Ammon's horn (tissue), 1 donor: ENCODE results near the gene CNNM3.

ENCODE experiments used
- DNase-seq: peaks from one replicate; pipeline ENCODE4 v3.0.0-alpha.2; 2016; ENCODE audit warnings: low spot score

Gene CNNM3

GRCh38 chr2:96863575-96864342, 47.7 kb downstream of the CNNM3 start:
- DNase-seq: no peak

- no peak for DNase-seq
These were observed 48.4 kb downstream of the CNNM3 start for GRCh38 chr2:96864343-96865091.

- no peak for DNase-seq
These were observed 49.6 kb downstream of the CNNM3 start for GRCh38 chr2:96865654-96866053.

DNA sequence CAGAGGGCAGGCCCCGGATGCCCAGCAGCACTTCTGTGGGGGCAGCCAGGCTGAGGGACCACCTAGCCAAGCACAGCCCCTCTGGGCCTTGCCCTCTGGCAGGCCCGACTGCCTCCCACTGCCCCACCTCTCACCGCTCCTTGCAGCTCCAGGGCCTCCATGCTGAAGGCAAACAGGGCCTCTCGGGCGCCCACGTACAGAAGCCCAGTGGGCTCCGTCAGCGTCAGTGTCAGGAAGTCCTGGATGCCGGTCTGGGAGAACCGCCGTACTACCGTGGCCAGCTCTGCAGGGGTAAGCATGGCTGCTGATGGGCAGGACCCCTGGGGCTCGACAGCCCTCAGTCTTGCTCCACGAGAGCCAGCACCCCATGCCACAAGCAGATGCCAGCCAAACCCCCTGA, 50.1 kb downstream of the CNNM3 start:
- DNase-seq: no peak

DNA sequence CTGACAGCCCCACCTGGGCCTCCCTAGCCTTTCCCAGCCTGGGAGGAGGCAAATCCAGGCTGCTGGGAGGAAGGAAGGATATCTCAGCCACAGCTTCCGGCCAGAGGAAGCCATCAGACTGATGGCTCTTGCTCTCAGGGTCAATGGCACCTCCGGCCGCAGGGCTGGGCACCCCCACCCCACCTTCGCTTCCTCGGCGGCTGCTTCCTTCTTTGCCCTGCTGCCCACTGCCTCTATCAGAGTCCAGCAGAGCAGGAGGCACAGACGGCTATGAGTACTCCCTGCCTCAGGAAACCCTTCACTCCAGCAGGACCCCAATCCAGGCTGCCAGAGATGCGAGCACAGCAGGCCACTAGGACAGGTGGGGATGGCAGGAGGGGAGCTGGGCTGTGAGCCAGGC, 50.5 kb downstream of the CNNM3 start:
- no peak for DNase-seq

- DNase-seq: no peak
These were observed 51.1 kb downstream of the CNNM3 start for GRCh38 chr2:96866986-96867755.

DNA sequence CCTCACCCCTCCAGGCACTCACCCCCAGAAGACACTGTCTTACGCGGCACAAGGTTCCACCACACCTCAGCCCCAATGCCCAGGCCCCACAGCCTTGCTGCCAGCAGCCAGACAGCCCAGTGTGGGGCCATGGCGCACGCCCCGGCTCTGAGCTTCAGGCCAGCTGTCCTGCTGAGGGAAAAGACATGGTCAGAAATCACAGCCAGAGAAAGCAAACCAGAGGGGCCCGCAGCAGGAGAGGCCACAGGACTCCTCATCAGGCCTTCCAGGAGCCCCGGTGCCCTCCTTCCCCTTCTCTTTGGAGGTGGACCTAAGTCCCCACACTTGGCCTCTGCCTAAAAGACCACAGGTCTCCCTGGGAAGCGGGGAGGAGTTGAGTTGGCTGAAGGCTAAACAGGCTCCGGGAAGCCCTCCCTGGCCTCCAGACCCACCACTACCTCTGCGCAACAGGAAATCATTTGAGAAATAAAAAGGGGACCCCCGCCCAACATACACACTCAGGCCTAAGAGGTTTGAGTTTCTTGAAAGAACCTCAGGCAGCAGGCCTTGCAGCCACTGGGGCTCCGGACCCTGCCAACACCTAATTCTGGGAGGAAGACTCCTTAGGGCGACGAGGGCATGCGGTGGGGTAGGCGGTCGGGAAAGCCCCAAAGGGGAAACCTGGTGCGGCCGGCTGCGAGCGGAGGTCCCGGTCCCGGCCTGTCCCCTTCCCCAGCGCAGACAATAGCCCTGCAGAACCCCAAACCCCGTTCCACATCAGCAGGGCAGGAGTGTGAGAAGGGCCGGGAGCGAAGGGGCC, 51.9 kb downstream of the CNNM3 start:
- peak; percentile 35 for DNase-seq

GRCh38 chr2:96868555-96869280, 52.6 kb downstream of the CNNM3 start:
- DNase-seq: peak; percentile 81

DNA sequence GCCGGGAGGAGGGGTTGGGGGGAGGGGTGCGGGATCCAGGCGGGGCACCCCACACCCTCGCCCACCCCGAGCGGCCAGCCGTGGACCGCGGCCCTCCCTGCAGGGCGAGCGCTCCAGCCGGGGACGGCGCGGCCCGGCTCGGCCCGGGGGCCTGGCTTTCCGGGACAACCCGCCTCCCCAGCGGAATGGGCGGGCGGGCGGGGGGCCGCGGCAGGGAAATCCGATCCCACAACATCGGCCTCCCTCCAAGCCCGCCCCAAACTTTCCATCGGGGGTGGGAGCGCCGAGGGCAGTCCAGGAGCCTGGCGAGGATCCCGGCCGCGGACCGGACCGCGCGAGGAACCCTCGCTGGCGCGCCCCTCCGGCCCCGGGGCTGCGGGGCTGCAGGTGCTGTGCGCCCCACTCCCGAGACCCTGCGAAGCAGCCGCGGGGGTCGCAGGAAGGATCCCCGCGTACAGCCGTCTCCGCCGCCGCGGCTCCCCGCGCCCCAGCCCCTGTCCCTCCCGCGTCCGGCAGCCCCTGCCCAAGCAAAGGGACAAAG, 53.3 kb downstream of the CNNM3 start:
- DNase-seq: peak; percentile 55

GRCh38 chr2:96869822-96870625, 54.0 kb downstream of the CNNM3 start, which contains the start of gene SEMA4C:
TSS of gene SEMA4C (minus strand) at chr2:96870080. CDS start at chr2:96867886, 2,194 bp downstream.
- peak; percentile 84 for DNase-seq

DNA sequence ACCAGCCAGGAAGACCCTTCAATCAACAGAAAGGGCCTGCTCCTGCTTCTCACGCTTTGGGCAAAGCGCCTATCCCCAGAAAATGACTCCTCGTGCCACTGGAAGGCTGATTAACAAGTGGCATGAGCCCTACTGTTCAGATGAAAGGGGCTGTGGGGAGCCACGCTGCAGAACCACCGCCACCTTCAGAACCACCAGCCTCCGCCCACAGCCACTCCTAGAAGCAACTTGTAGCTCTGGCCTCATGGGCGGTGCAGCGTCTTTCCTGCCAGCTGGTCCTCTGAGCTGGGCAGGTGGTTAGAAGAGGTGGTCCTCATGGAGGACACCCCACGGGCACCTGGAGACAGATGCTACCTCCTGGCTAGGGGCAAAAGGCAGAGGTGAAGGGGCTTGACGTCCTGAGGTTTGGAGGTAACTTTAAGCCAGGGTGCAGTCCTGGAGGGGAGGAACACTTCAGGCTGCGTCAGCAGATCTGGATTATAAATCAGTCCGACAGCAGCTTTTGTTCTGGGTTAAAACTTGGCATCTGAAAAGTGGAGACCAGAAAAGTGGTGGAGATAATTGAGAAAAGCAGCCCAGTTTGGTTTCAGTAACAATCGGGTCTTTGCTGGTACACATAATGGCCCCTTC, 54.7 kb downstream of the CNNM3 start:
- DNase-seq: peak; percentile 62

- no peak for DNase-seq
These were observed 56.7 kb downstream of the CNNM3 start for GRCh38 chr2:96872591-96873349.

DNA sequence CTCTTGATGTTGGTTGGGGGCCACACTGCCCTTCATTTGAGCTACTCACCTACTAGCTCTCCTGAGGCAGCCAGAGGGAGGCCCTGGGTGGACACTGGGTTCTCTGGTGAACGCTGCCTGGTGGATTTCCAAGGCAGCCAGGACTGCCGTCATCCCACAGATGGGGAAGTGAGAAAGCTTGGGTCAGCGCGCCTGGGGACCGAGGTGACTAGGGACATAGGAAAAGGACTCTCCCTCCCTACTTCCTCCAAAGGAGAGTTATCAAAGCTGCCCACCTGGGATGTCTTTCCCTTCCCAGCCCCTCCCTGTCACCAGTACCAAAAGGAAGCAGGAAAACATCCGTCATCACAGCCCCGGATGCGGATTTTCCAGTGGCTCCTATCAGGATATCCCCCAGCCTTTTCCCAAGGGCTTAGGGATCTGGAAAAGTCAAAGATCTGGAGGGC, 57.6 kb downstream of the CNNM3 start:
- DNase-seq: peak; percentile 76

DNA sequence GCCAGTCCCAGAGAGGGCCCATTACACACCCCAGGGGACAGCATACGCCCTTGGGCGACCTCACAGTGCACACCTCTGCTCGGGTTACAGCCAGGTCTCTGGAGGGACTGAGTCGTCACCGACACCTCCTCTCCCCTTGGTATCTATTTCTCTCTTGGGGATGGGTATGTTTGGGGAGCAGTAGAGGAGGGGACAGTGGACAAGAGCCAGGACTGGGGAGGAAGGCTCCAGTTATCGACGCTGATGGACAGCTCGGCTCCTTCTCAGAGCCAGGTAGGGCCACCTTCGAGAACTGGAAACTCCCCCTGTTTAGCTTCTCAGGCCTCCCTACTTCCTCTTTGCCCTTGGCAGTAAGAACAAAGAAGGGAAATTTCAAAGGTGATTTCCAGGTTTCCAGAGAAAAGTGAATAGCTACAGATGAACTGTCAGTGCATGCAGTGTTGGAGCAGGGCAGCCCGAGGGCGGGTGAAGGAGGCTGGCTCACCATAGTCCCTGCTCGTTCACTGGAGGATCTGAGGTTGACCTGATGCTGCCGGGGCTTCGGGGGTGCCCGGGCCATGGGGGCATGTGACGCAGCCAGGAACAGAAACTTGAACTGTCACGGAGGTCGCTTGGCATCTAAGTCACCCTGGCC, 58.2 kb downstream of the CNNM3 start:
- DNase-seq: no peak

GRCh38 chr2:96875498-96876268, 59.6 kb downstream of the CNNM3 start:
- DNase-seq: peak; percentile 43

GRCh38 chr2:96876269-96877041, 60.4 kb downstream of the CNNM3 start:
- no peak for DNase-seq
